RCC 7860 (cell line): ENCODE results near the gene KRTAP6-3.

Experiments used
- DNase-seq: peaks from one replicate; pipeline ENCODE4 v3.0.0-alpha.2; 2015; ENCODE audit warnings: low spot score
- FAIRE-seq: peaks from 2 replicates; lab custom pipeline; 2012; peaks lifted over from hg19 to GRCh38; lab: Jason Lieb, UNC

KRTAP6-3 gene

GRCh38 chr21:30592140-30592539 lies at the start of gene KRTAP6-3:
TSS of gene KRTAP6-3 (plus strand) at chr21:30592440. CDS start at chr21:30592446, 6 bp downstream.
- no peak for DNase-seq
- no peak for FAIRE-seq

GRCh38 chr21:30552782-30553181 lies 39.5 kb upstream of the KRTAP6-3 start:
- no peak for DNase-seq
- FAIRE-seq = no peak

GRCh38 chr21:30555095-30555494 lies 37.1 kb upstream of the KRTAP6-3 start:
- DNase-seq (no peak), FAIRE-seq (no peak)

- FAIRE-seq = no peak
Measured at GRCh38 chr21:30561264-30561895, 30.9 kb upstream of the KRTAP6-3 start, which contains the start of gene KRTAP19-7. TSS of gene KRTAP19-7 (minus strand) at chr21:30561314. CDS start at chr21:30561289, 25 bp downstream.

GRCh38 chr21:30561957-30562356 lies 30.3 kb upstream of the KRTAP6-3 start:
- FAIRE-seq = no peak

More at GRCh38 chr21:30561264-30561895, 30.9 kb upstream of the KRTAP6-3 start, which contains the start of gene KRTAP19-7:
- DNase-seq = no peak

GRCh38 chr21:30563072-30563471 lies 29.2 kb upstream of the KRTAP6-3 start:
- no peak for DNase-seq

More at GRCh38 chr21:30561957-30562356, 30.3 kb upstream of the KRTAP6-3 start:
- DNase-seq = no peak

GRCh38 chr21:30563630-30564029 lies 28.6 kb upstream of the KRTAP6-3 start:
- no peak for DNase-seq
- FAIRE-seq = no peak

More at GRCh38 chr21:30563072-30563471, 29.2 kb upstream of the KRTAP6-3 start:
- FAIRE-seq = no peak

- DNase-seq = no peak
- FAIRE-seq = no peak
Measured at GRCh38 chr21:30567617-30568016, 24.6 kb upstream of the KRTAP6-3 start.

- FAIRE-seq = no peak
- DNase-seq = no peak
Measured at GRCh38 chr21:30577766-30578165, 14.5 kb upstream of the KRTAP6-3 start.

- DNase-seq = no peak
- no peak for FAIRE-seq
Measured at GRCh38 chr21:30579346-30579745, 12.9 kb upstream of the KRTAP6-3 start.

- no peak for FAIRE-seq
Measured at GRCh38 chr21:30580132-30580531, 12.1 kb upstream of the KRTAP6-3 start.

GRCh38 chr21:30582870-30583269 lies 9.4 kb upstream of the KRTAP6-3 start:
- no peak for DNase-seq
- FAIRE-seq = no peak

More at GRCh38 chr21:30580132-30580531, 12.1 kb upstream of the KRTAP6-3 start:
- DNase-seq = no peak

- no peak for DNase-seq
- FAIRE-seq = no peak
Measured at GRCh38 chr21:30590297-30590696, 1.9 kb upstream of the KRTAP6-3 start, which contains the start of gene KRTAP22-2. TSS of gene KRTAP22-2 (minus strand) at chr21:30590397.

- FAIRE-seq = no peak
- DNase-seq = no peak
Measured at GRCh38 chr21:30598802-30599201, 6.6 kb downstream of the KRTAP6-3 start, which contains the start of gene KRTAP6-2. TSS of gene KRTAP6-2 (minus strand) at chr21:30598902. CDS start at chr21:30598874, 28 bp downstream.

GRCh38 chr21:30600787-30601186 lies 8.5 kb downstream of the KRTAP6-3 start, which contains the start of gene KRTAP22-1:
TSS of gene KRTAP22-1 (plus strand) at chr21:30601087.
- FAIRE-seq (no peak), DNase-seq (no peak)

GRCh38 chr21:30605968-30606367 lies 13.7 kb downstream of the KRTAP6-3 start:
- DNase-seq (no peak), FAIRE-seq (no peak)

- DNase-seq = no peak
- no peak for FAIRE-seq
Measured at GRCh38 chr21:30612132-30612531, 19.9 kb downstream of the KRTAP6-3 start.

- no peak for DNase-seq
- FAIRE-seq = no peak
Measured at GRCh38 chr21:30613836-30614235, 21.6 kb downstream of the KRTAP6-3 start, which contains the start of gene KRTAP6-1. TSS of gene KRTAP6-1 (minus strand) at chr21:30613930. CDS start at chr21:30613904, 26 bp downstream.

GRCh38 chr21:30615199-30615598 lies 23.0 kb downstream of the KRTAP6-3 start:
- no peak for FAIRE-seq

GRCh38 chr21:30616125-30616524 lies 23.9 kb downstream of the KRTAP6-3 start, which contains the start of gene KRTAP20-1:
TSS of gene KRTAP20-1 (plus strand) at chr21:30616425. CDS start at chr21:30616455, 30 bp downstream.
- DNase-seq (no peak), FAIRE-seq (no peak)

More at GRCh38 chr21:30615199-30615598, 23.0 kb downstream of the KRTAP6-3 start:
- DNase-seq = no peak

- no peak for FAIRE-seq
- no peak for DNase-seq
Measured at GRCh38 chr21:30620080-30620479, 27.8 kb downstream of the KRTAP6-3 start.

- no peak for FAIRE-seq
- no peak for DNase-seq
Measured at GRCh38 chr21:30620522-30620921, 28.3 kb downstream of the KRTAP6-3 start, which contains the start of gene KRTAP20-4. TSS of gene KRTAP20-4 (plus strand) at chr21:30620627.
